ENCODE measurements around the gene NFKB1. TPM values are rescaled to one million over a fixed set of nuclear protein-coding genes. Genes with fewer than 3 reads are reported as not detected.
A peak's percentile ranks its signal among the peaks of the same experiment; 100 is the strongest.

Gene NFKB1
- total and polyA plus RNA-seq, 10 of the 15 experiments (the other 5 are each of a cell fraction or from before 2014, with no cell fraction given), result 8.7 to 110 (median 57.3) TPM

- TF ChIP-seq NFXL1 (IDR thresholded peaks at IDR 0.05; ENCODE audit: borderline replicate concordance) (no peak), MYC (IDR thresholded peaks at IDR 0.05; ENCODE audit: insufficient read depth, insufficient read length, insufficient replicate concordance, low read length, severe bottlenecking) (no peak), NBN (IDR thresholded peaks at IDR 0.05) (no peak; the same call in 1 of the 2 replicates), POLR2AphosphoS5 (IDR thresholded peaks at IDR 0.05; ENCODE audit: low read length) (peak; percentile 38; the same call in 1 of the 2 replicates), IKZF1 (conservative IDR thresholded peaks at IDR 0.05) (peak; percentile 97), TBL1XR1 (IDR thresholded peaks at IDR 0.05; ENCODE audit: low read depth, low read length) (0 out of 2 replicates have a peak, but pooled peaks have one; percentile 38), RELA (IDR thresholded peaks at IDR 0.05; ENCODE audit: borderline replicate concordance, partially characterized antibody) (no peak), ETV6 (conservative IDR thresholded peaks at IDR 0.05 in 1 of 2, IDR thresholded peaks at IDR 0.05 in 1 of 2; ENCODE audit: borderline replicate concordance in 1 of 2, low read depth in 1 of 2) (no peak), ELK1 (IDR thresholded peaks at IDR 0.05; ENCODE audit: low read depth, low read length) (no peak), SMAD5 (IDR thresholded peaks at IDR 0.05; ENCODE audit: low read depth) (no peak), HCFC1 (IDR thresholded peaks at IDR 0.05; ENCODE audit: low read length) (no peak), EGR1 (IDR thresholded peaks at IDR 0.05; ENCODE audit: borderline replicate concordance in 1 of 2, low read depth in 2 of 2, low read length in 2 of 2) (no peak), ATF7 (IDR thresholded peaks at IDR 0.05; ENCODE audit: low read depth) (peak; percentile 59; the same call in 1 of the 2 replicates), USF2 (IDR thresholded peaks at IDR 0.05; ENCODE audit: borderline replicate concordance, low read depth, low read length) (no peak), RB1 (IDR thresholded peaks at IDR 0.05; ENCODE audit: borderline replicate concordance) (no peak), NR2C1 (IDR thresholded peaks at IDR 0.05) (no peak), RBBP5 (conservative IDR thresholded peaks at IDR 0.05) (no peak), ZNF207 (IDR thresholded peaks at IDR 0.05; ENCODE audit: borderline replicate concordance) (no peak), MYB (IDR thresholded peaks at IDR 0.05; ENCODE audit: borderline replicate concordance, low read depth, low read length) (no peak), YY1 (IDR thresholded peaks at IDR 0.05; ENCODE audit: low read depth, low read length) (0 out of 2 replicates have a peak, but pooled peaks have one; percentile 2), JUNB (IDR thresholded peaks at IDR 0.05) (no peak), BCL11A (IDR thresholded peaks at IDR 0.05; ENCODE audit: low read depth, low read length) (no peak), CBX5 (IDR thresholded peaks at IDR 0.05; ENCODE audit: low read depth) (no peak), NFIC (IDR thresholded peaks at IDR 0.05; ENCODE audit: low read depth, low read length) (peak; percentile 40; the same call in 1 of the 2 replicates), MTA3 (IDR thresholded peaks at IDR 0.05; ENCODE audit: borderline replicate concordance, low read length) (no peak; the same call in 1 of the 2 replicates)
- TF ChIP-seq, protein P1, sequence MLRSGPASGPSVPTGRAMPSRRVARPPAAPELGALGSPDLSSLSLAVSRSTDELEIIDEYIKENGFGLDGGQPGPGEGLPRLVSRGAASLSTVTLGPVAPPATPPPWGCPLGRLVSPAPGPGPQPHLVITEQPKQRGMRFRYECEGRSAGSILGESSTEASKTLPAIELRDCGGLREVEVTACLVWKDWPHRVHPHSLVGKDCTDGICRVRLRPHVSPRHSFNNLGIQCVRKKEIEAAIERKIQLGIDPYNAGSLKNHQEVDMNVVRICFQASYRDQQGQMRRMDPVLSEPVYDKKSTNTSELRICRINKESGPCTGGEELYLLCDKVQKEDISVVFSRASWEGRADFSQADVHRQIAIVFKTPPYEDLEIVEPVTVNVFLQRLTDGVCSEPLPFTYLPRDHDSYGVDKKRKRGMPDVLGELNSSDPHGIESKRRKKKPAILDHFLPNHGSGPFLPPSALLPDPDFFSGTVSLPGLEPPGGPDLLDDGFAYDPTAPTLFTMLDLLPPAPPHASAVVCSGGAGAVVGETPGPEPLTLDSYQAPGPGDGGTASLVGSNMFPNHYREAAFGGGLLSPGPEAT (IDR thresholded peaks at IDR 0.05; ENCODE audit: low read depth), result peak; percentile 95
- TF ChIP-seq, protein P2, sequence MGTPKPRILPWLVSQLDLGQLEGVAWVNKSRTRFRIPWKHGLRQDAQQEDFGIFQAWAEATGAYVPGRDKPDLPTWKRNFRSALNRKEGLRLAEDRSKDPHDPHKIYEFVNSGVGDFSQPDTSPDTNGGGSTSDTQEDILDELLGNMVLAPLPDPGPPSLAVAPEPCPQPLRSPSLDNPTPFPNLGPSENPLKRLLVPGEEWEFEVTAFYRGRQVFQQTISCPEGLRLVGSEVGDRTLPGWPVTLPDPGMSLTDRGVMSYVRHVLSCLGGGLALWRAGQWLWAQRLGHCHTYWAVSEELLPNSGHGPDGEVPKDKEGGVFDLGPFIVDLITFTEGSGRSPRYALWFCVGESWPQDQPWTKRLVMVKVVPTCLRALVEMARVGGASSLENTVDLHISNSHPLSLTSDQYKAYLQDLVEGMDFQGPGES (IDR thresholded peaks at IDR 0.05), result no peak
These were observed 42.1 kb downstream of the NFKB1 start (continued) for GRCh38 chr4:102543030-102543928.
